K562 (cell line): ENCODE measurements around the gene STK17A. TPM values are rescaled to one million over a fixed set of nuclear protein-coding genes. Genes with fewer than 3 reads are reported as not detected.

ENCODE experiments used
- ATAC-seq: fragments of 200-7000 bp; cut with Tn5 transposase; 3 replicates; pipeline ENCODE4 v1.9.1; 2020; ENCODE audit warnings: moderate library complexity
- BruUV-seq: library from RNA; stranded (reverse); fragments of 400-500 nt; replicated peaks from 2 replicates; lab custom pipeline; 2021; lab: Mats Ljungman, UMichigan
- CTCF ChIA-PET: fragments of 300-600 bp; formaldehyde crosslinking; extraction: SDS; loops from one replicate; lab custom pipeline; 2021; ENCODE audit warnings: low intra/inter-chr PET ratio; lab: Yijun Ruan, JAX
- POLR2A ChIA-PET: fragments of 300-600, 350-650 bp; sonication (Branson Sonifier 250); formaldehyde crosslinking; extraction: SDS; loops from one replicate; lab custom pipeline; 2021; ENCODE audit warnings: antibody characterized with exemption, inconsistent platforms; lab: Yijun Ruan, JAX
- DNase-seq, 4 experiments: peaks; one replicate each; pipeline versions ENCODE4 v3.0.0 to v3.0.0-alpha.2; 2011 to 2018; ENCODE audit warnings: low spot score in 3 of 4, mixed read lengths in 3 of 4; ENCODE audit errors: extremely low read depth in 1 of 4
- FAIRE-seq: peaks from 2 replicates; lab custom pipeline; 2011; peaks lifted over from hg19 to GRCh38; lab: Jason Lieb, UNC
- H2AFZ ChIP-seq: 2 replicates; pipeline ENCODE4 v1.6.0; 2011; ENCODE audit warnings: low read depth, low read length, control low read depth, inconsistent platforms
- H3K27ac ChIP-seq: fragments of 200-600 bp; 3 replicates; pipeline ENCODE4 v1.8.0; 2011; ENCODE audit warnings: low read depth, mild to moderate bottlenecking, control low read depth, inconsistent platforms, low read length, moderate library complexity, mixed read lengths; ENCODE audit errors: extremely low read depth
- H3K27me3 ChIP-seq, 2 experiments: fragments of 300-600 bp in 1 of 2; 2 replicates in 1 of 2; 3 replicates in 1 of 2; pipeline versions ENCODE4 v1.6.0 to v1.8.0; 2011; ENCODE audit warnings: inconsistent platforms in 2 of 2, low read length in 2 of 2, mild to moderate bottlenecking in 1 of 2, mixed read lengths in 1 of 2, moderate library complexity in 1 of 2; ENCODE audit not compliant: control insufficient read depth in 2 of 2, insufficient read depth in 2 of 2
- H3K36me3 ChIP-seq: fragments of 300-600 bp; 3 replicates; pipeline ENCODE4 v1.8.0; 2011; ENCODE audit warnings: mild to moderate bottlenecking, low read length, inconsistent platforms; ENCODE audit not compliant: control insufficient read depth, insufficient read depth
- H3K4me1 ChIP-seq, 2 experiments: fragments of 200-600 bp in 1 of 2; replicated peaks in 1 of 2; 2 replicates in 1 of 2; 3 replicates in 1 of 2; pipeline versions ENCODE4 v1.5.1 to v1.8.0; 2011; ENCODE audit warnings: inconsistent platforms in 2 of 2, low read length in 2 of 2, mild to moderate bottlenecking in 1 of 2, mixed read lengths in 1 of 2, moderate library complexity in 1 of 2; ENCODE audit not compliant: control insufficient read depth in 2 of 2, insufficient read depth in 2 of 2
- H3K4me2 ChIP-seq: 2 replicates; pipeline ENCODE4 v1.6.1; 2011; ENCODE audit warnings: low read length, control low read depth, inconsistent platforms, mixed read lengths; ENCODE audit not compliant: insufficient read depth
- H3K4me3 ChIP-seq: fragments of 200-600 bp; sonication (generic), shearing (Covaris generic); 2 replicates; pipeline ENCODE4 v1.5.1; 2016; ENCODE audit warnings: control low read depth, inconsistent platforms
- H3K79me2 ChIP-seq: fragments of 200-600 bp; 3 replicates; pipeline ENCODE4 v1.8.0; 2011; ENCODE audit warnings: low read length, inconsistent platforms; ENCODE audit not compliant: control insufficient read depth, insufficient read depth
- H3K9ac ChIP-seq, 2 experiments: 2 replicates each; pipeline versions ENCODE4 v1.6.0 to v1.6.1; 2011; ENCODE audit warnings: low read depth in 2 of 2, low read length in 2 of 2, control low read depth in 1 of 2, inconsistent platforms in 1 of 2, mild to moderate bottlenecking in 1 of 2, mixed read lengths in 1 of 2; ENCODE audit not compliant: insufficient read depth in 1 of 2
- H3K9me1 ChIP-seq: one replicate; pipeline ENCODE4 v1.6.0; 2011; ENCODE audit warnings: inconsistent platforms, mild to moderate bottlenecking, low read length, moderate library complexity; ENCODE audit not compliant: control insufficient read depth, insufficient read depth
- H3K9me3 ChIP-seq: replicated peaks from 2 replicates; pipeline ENCODE4 v1.5.1; 2011; ENCODE audit warnings: low read depth, low read length, inconsistent platforms; ENCODE audit not compliant: control insufficient read depth, insufficient read depth
- H4K20me1 ChIP-seq: replicated peaks from 2 replicates; pipeline ENCODE4 v1.6.1; 2011; ENCODE audit warnings: low read length, inconsistent platforms, mixed read lengths; ENCODE audit not compliant: control insufficient read depth, insufficient read depth
- ELF1 ChIP-seq: fragments of 200-800 bp; sonication (Bioruptor generic); IDR thresholded peaks from 2 replicates; pipeline ENCODE4 v1.6.1; 2016; ENCODE audit warnings: missing genetic modification characterization, missing compliant biosample characterization
- ETS2 ChIP-seq: IDR thresholded peaks from 2 replicates; pipeline ENCODE4 v1.6.1; 2016; ENCODE audit warnings: borderline replicate concordance, missing genetic modification characterization, mild to moderate bottlenecking, moderate library complexity, missing compliant biosample characterization; ENCODE audit not compliant: poor library complexity, severe bottlenecking
- POLR2A ChIP-seq: fragments of 450-650 bp; conservative IDR thresholded peaks from 2 replicates; pipeline ENCODE4 v1.6.1; 2016
- WGBS: fragments of 100-300 bp; shearing (Covaris generic); methylation state at CpG from one replicate; pipeline ENCODE4 v1.1.6; 2016; ENCODE audit warnings: low coverage, mixed read lengths; ENCODE audit not compliant: insufficient coverage; ENCODE audit errors: missing lambda C conversion rate; 5-methylcytosine and 5-hydroxymethylcytosine counted together
- in situ Hi-C: fragments of 300-500 bp; cut with MboI; formaldehyde crosslinking; loops from 4 replicates; pipeline ENCODE4 v1.15.0; 2018; ENCODE audit warnings: inconsistent platforms, mixed read lengths
- intact Hi-C: fragments of 100-400 bp; cut with micrococcal nuclease; formaldehyde crosslinking; loops from 2 replicates; pipeline ENCODE4 v1.14.2; 2022
- polyA plus RNA-seq, 8 experiments: library from polyadenylated mRNA; depleted of rRNA in 4 of 8; stranded (reverse) in 5 of 8; unstranded in 3 of 8; fragments of >200 nt; fragmentation: Nextera tagmentation in 2 of 8; fragmentation: Illumina TruSeq in 1 of 8; extraction: Ambion mirVana in 2 of 8; extraction: Trizol in 1 of 8; gene quantifications; 2 replicates each; pipeline versions ENCODE4 v1.2.1 to v1.2.3, GENCODE V29; 2011 to 2014; ENCODE audit warnings: inconsistent platforms in 1 of 8, missing spikeins in 1 of 8
- total RNA-seq, 7 experiments: library from RNA; depleted of rRNA in 6 of 7; stranded (reverse); fragments of >200 nt in 6 of 7; fragmentation: Illumina TruSeq in 2 of 7; extraction: Trizol in 2 of 7; gene quantifications; 2 replicates each; pipeline versions ENCODE4 v1.2.1 to v1.2.3, GENCODE V29; 2011 to 2021; ENCODE audit warnings: low replicate concordance in 1 of 7

STK17A gene
- total and polyA plus RNA-seq, 9 of the 15 experiments (the other 6 are each of a cell fraction or from before 2014, with no cell fraction given), result 3.4 to 16.3 (median 13.2) TPM

- Histone ChIP-seq H3K4me3 (no peak overlapping the region), H3K9ac (no peak overlapping the region), H3K27me3 (no peaks in the 10 kb centered on the region), H3K4me2 (no peak overlapping the region), H3K79me2 (no peaks in the 10 kb centered on the region), H3K9me3 (no peaks in the 10 kb centered on the region), H3K27ac (no peak overlapping the region), H3K9me1 (no peaks in the 10 kb centered on the region), H4K20me1 (no peaks in the 10 kb centered on the region), H2AFZ (no peak overlapping the region), H3K4me1 (no peaks in the 10 kb centered on the region), H3K36me3 (peaks cover 48% of the 10 kb centered on the region; the same call in 2 of the 3 replicates)
- CTCF ChIA-PET, result no interaction called here
- no peak for ATAC-seq
- POLR2A ChIA-PET, result interaction anchor here (0.8 kb wide), 1 partner anchor 17 kb away, joined by 3 read pairs; no protein-coding TSS in a partner anchor
- WGBS, result 74% methylated on average over 4 of the region's 4 CpGs
- intact Hi-C loops (no loop called here), in situ Hi-C loops (no loop called here)
- TF ChIP-seq ETS2 (tag) (no peak), POLR2A (0 out of 2 replicates have a peak, but pooled peaks have one; percentile 38)
- BruUV-seq, result no TSS peak
- DNase-seq, result no peak
- no peak for FAIRE-seq
Measured at GRCh38 chr7:43619213-43620012, 36.5 kb downstream of the STK17A start.

GRCh38 chr7:43621729-43622448, 39.0 kb downstream of the STK17A start:
- no peaks in the 10 kb centered on the region for H3K27me3 ChIP-seq
- H3K9me3 ChIP-seq, result no peaks in the 10 kb centered on the region
- intact Hi-C loops (no loop called here), in situ Hi-C loops (no loop called here)
- no peaks in the 10 kb centered on the region for H3K9me1 ChIP-seq
- DNase-seq, result no peak
- no TSS peak for BruUV-seq
- CTCF ChIA-PET, result no interaction called here
- POLR2A ChIA-PET, result interaction anchor here (0.6 to 1.4 kb wide), 3 partner anchors 35 to 122 kb away, joined by 3 read pairs; no protein-coding TSS in a partner anchor
- no peaks in the 10 kb centered on the region for H3K79me2 ChIP-seq
- no peak overlapping the region for H3K9ac ChIP-seq
- TF ChIP-seq POLR2A, result 0 out of 2 replicates have a peak, but pooled peaks have one; percentile 12
- TF ChIP-seq ELF1 (tag), result no peak
- H3K4me2 ChIP-seq, result no peak overlapping the region
- H2AFZ ChIP-seq, result no peak overlapping the region
- no peak overlapping the region for H3K27ac ChIP-seq
- H3K4me1 ChIP-seq, result no peaks in the 10 kb centered on the region
- WGBS, result 83% methylated on average over 5 of the region's 5 CpGs
- FAIRE-seq, result no peak
- no peaks in the 10 kb centered on the region for H4K20me1 ChIP-seq
- H3K36me3 ChIP-seq, result peaks cover 67% of the 10 kb centered on the region
- no peak overlapping the region for H3K4me3 ChIP-seq
- no peak for ATAC-seq
